ENCODE data around the gene CSE1L. TPM values are rescaled to one million over a fixed set of nuclear protein-coding genes. Genes with fewer than 3 reads are reported as not detected.
"Not testable (repeated sequence)": the region's sequence is repeated elsewhere in the genome, so short reads cannot be mapped to it uniquely, and the experiment has no call there.

Gene CSE1L
- total RNA-seq, 1 experiment from 2014 or later: 172 TPM

DNA sequence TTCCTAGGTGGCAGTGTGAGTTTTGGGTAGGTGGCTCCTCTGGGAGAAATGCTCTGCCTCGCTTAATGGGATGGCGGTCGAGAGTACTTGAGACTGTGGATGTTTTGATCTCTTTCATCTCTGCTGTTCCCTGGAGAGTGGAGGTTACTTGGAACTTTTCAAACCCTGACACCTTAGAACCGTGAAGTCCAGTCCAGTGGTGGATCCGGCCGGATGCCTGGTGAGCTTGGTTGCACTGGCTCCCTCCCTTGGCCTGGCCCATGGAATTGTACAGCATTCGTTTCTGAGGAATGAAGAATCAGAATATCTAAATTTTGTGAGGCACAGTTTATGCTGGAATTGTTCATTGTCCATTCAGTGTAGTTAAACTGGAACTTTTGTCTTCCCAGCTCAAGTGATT, 51.0 kb downstream of the CSE1L start:
- H3K27ac ChIP-seq: no peak overlapping the region
- H3K4me3 ChIP-seq: no peak overlapping the region
- H3K4me1 ChIP-seq (replicated peaks): no peaks in the 10 kb centered on the region
- no peak for DNase-seq (ENCODE audit: low read depth in 1 of 2, low spot score in 2 of 2)
- no peaks in the 10 kb centered on the region for H3K27me3 ChIP-seq (replicated peaks)
- no peaks in the 10 kb centered on the region for H3K9me3 ChIP-seq (replicated peaks)
- H3K36me3 ChIP-seq: peaks cover 91% of the 10 kb centered on the region

DNA sequence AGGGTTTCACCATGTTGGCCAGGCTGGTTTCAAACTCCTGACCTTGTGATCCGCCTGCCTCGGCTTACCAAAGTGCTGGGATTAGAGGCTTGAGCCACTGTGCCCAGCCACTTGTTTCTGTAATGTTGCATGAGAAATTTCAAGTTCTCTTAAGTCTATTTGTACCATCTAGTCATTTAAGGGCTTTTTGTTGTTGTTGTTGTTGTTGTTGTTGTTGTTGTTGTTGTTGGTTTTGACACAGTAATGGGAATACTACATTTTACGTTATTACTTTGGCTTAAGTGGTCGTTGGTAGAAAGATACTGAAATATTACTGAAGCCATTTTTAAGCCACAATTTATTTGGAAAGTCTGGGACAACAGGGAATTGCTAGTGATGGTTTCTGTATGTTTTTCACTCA, 52.0 kb downstream of the CSE1L start:
- no peaks in the 10 kb centered on the region for H3K9me3 ChIP-seq (replicated peaks)
- H3K4me1 ChIP-seq (replicated peaks): no peaks in the 10 kb centered on the region
- H3K27ac ChIP-seq: no peak overlapping the region
- no peak for DNase-seq (ENCODE audit: low read depth in 1 of 2, low spot score in 2 of 2)
- H3K36me3 ChIP-seq: peaks cover 93% of the 10 kb centered on the region
- H3K27me3 ChIP-seq (replicated peaks): no peaks in the 10 kb centered on the region
- H3K4me3 ChIP-seq: no peak overlapping the region

DNA sequence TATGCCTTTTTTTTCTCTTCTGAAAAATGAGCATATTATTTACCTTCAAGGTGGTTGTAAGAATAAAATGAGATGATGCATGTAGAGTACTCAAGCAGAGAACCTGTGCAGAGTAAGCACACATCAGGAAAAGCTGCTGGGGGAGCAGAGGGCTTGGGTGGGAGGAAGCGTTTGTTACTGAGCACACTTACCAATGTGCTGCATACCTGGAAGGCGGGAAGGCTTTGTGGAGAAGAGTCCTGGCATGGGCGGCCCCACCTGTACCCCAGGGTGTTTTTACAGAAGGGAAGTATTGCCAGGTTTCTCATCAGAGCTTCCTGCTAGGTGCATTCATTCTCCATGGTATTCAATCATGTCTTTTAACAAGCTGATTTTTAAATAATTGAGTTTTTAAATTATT, 52.9 kb downstream of the CSE1L start:
- H3K36me3 ChIP-seq: peaks cover 91% of the 10 kb centered on the region
- H3K4me3 ChIP-seq: no peak overlapping the region
- H3K27ac ChIP-seq: no peak overlapping the region
- DNase-seq (ENCODE audit: low read depth in 1 of 2, low spot score in 2 of 2): no peak
- no peaks in the 10 kb centered on the region for H3K9me3 ChIP-seq (replicated peaks)
- H3K4me1 ChIP-seq (replicated peaks): no peaks in the 10 kb centered on the region
- H3K27me3 ChIP-seq (replicated peaks): no peaks in the 10 kb centered on the region

DNA sequence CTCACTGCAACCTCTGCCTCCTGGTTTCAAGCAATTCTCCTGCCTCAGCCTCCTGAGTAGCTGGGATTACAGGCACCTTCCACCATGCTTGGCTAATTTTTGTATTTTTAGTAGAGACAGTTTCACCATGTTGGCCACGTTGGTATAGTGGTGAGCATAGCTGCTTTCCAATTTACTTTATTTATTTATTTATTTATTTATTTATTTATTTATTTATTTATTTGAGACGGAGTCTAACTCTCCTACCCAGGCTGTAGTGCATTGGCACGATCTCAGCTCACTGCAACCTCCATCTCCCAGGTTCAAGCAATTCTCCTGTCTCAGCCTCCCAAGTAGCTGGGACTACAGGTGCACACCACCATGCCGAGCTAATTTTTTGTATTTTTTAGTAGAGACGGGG, 54.2 kb downstream of the CSE1L start:
- H3K27me3 ChIP-seq (replicated peaks); DNase-seq (ENCODE audit: low read depth in 1 of 2, low spot score in 2 of 2); H3K9me3 ChIP-seq (replicated peaks); H3K4me1 ChIP-seq (replicated peaks); H3K4me3 ChIP-seq; H3K27ac ChIP-seq: not testable (repeated sequence)
- peaks cover 91% of the 10 kb centered on the region for H3K36me3 ChIP-seq

DNA sequence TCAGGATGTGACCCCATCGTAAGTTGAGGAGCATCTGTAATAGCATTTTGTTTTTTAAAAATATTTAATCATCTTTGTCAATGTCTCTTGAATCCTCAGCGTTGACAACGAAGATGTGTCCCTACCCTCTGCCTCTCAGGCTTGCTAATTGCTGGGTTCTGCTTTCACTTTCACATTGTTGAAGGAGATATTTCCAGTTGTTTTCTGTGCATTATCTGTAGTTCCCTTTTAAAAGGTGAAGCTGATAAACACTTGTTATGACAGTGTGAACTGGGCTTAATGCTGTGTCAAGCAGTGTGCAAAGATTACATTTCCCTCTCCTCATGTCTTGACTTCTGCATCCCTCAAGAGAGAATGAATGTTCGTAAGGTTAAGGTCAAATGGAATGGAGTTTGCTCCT, 54.9 kb downstream of the CSE1L start:
- peaks cover 90% of the 10 kb centered on the region for H3K36me3 ChIP-seq
- no peak for DNase-seq (ENCODE audit: low read depth in 1 of 2, low spot score in 2 of 2)

DNA sequence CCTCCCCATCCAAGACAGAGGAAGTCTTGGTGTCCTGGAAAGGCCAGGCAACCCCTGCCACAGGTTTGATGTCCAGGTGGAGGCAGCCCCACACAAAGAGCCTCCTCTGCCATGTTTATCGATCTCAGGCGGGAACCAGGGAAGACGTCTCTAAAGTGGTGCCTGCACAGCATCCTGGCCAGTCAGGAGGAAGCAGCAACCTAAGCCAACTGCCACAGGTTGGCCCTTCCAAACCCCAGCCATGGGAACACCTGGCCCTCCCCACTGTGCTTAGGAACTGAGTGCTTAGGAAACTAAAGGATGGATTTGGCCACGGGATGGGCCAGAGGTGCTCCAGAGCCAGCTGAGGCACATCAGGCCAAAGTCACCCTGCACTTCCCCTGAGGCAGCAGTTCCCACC, 56.9 kb downstream of the CSE1L start:
- H3K4me1 ChIP-seq (replicated peaks): no peaks in the 10 kb centered on the region
- H3K36me3 ChIP-seq: peaks cover 72% of the 10 kb centered on the region
- no peaks in the 10 kb centered on the region for H3K27me3 ChIP-seq (replicated peaks)

More for the DNA sequence above, 54.9 kb downstream of the CSE1L start:
- Histone ChIP-seq H3K4me3 (no peak overlapping the region), H3K4me1 (replicated peaks) (no peaks in the 10 kb centered on the region), H3K27ac (no peak overlapping the region), H3K9me3 (replicated peaks) (no peaks in the 10 kb centered on the region), H3K27me3 (replicated peaks) (no peaks in the 10 kb centered on the region)

DNA sequence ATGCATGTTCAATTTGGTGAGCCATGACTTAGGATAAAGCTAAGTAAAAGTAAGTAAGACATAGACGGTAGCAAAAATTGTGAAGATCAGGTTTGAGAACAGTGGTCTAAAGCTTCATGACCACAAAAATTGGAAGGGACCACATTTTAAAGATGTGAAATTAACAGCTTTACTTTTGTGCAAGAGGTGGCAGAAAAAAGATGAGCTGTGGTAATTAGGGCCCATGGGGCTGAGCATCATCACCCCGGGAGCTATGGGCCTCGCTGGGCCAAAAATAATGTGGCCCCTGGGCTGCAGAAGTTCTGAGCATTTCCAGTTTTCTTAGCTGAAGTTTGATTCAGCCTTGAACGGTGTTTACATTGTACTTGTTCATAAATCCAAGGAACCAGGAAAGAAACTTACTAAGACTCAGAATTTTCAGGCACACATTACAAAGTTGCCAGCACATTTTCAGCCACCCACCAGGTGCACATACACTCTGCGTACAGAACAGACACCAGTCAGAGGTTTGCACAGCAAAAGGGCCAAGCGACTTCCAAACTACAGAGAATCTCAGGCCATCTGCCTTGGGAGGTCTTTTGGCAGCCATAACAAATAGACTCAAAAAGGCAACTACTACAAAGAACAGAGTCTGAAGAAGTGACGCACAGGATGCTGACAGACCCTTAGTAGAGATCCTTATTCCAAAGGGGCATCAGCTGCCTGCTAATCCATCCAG, 57.7 kb downstream of the CSE1L start:
- no peaks in the 10 kb centered on the region for H3K4me1 ChIP-seq (replicated peaks)
- no peak for DNase-seq (ENCODE audit: low read depth in 1 of 2, low spot score in 2 of 2)
- no peaks in the 10 kb centered on the region for H3K27me3 ChIP-seq (replicated peaks)
- no peak overlapping the region for H3K27ac ChIP-seq
- no peaks in the 10 kb centered on the region for H3K9me3 ChIP-seq (replicated peaks)
- H3K4me3 ChIP-seq: no peak overlapping the region
- peaks cover 64% of the 10 kb centered on the region for H3K36me3 ChIP-seq

More for the DNA sequence above, 56.9 kb downstream of the CSE1L start:
- Histone ChIP-seq H3K9me3 (replicated peaks) (no peaks in the 10 kb centered on the region), H3K4me3 (no peak overlapping the region), H3K27ac (no peak overlapping the region)
- DNase-seq (ENCODE audit: low read depth in 1 of 2, low spot score in 2 of 2): no peak

DNA sequence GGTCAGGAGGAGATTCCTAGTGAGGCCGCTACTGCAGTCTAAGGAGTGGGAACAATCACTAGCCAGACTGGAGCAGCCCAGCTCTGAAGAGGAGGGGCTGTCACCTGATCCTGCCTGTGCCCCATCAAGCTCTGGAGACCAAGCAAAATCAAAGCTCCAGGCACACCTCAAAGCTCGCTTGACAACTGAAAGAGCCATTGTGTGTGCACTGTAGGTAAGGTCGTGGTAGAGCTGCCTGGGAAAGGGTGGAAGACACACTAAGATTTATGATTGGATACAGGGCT, 58.2 kb downstream of the CSE1L start:
- no peak overlapping the region for H3K27ac ChIP-seq
- H3K9me3 ChIP-seq (replicated peaks): no peaks in the 10 kb centered on the region
- H3K27me3 ChIP-seq (replicated peaks): no peaks in the 10 kb centered on the region
- H3K4me3 ChIP-seq: no peak overlapping the region
- peaks cover 60% of the 10 kb centered on the region for H3K36me3 ChIP-seq
- H3K4me1 ChIP-seq (replicated peaks): no peaks in the 10 kb centered on the region
- DNase-seq (ENCODE audit: low read depth in 1 of 2, low spot score in 2 of 2): no peak

DNA sequence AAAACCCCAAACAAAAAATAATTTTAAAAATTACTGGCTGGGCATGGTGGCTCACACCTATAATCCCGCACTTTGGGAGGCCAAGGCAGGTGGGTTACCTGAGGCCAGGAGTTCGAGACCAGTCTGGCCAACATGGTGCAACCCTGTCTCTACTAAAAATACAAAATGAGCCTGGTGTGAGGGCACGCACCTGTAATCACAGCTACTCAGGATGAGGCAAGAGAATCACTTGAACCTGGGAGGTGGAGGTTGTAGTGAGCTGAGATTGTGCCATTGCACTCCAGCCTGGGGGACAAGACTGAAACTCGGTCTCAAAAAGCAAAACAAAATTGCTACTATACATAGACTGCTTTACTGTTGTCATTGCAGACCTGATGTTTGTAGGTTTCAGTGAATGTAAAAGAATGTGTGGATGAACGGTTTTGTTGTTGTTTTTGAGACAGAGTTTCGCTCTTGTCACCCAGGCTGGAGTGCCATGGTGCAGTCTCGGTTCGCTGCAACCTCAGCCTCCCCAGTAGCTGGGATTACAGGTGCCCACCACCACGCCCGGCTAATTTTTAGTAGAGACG, 59.0 kb downstream of the CSE1L start:
- peaks cover 54% of the 10 kb centered on the region for H3K36me3 ChIP-seq
- H3K9me3 ChIP-seq (replicated peaks); H3K27me3 ChIP-seq (replicated peaks); H3K27ac ChIP-seq; DNase-seq (ENCODE audit: low read depth in 1 of 2, low spot score in 2 of 2); H3K4me3 ChIP-seq; H3K4me1 ChIP-seq (replicated peaks): not testable (repeated sequence)

DNA sequence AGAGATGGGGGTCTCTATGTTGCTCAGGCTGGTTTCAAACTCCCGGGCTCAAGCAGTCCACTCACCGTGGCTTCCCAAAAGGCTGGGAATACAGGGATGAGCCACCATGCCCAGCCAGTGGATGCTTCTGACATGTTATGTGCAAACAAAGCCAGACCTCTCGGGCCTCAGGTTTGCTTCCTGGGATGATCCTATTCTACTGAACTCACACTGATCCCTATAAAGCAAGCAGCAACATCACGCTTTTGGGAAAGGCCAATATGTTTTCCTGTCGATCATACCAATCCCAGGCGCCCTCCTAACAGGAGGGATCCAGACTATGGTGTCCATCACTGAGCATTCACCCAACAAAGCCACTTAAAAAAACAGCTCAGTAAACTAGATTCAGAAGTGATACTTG, 60.2 kb downstream of the CSE1L start:
- H3K27ac ChIP-seq: no peak overlapping the region
- H3K4me1 ChIP-seq (replicated peaks): no peaks in the 10 kb centered on the region
- DNase-seq (ENCODE audit: low read depth in 1 of 2, low spot score in 2 of 2): no peak
- peaks cover 44% of the 10 kb centered on the region for H3K36me3 ChIP-seq
- H3K27me3 ChIP-seq (replicated peaks): no peaks in the 10 kb centered on the region
- no peak overlapping the region for H3K4me3 ChIP-seq
- no peaks in the 10 kb centered on the region for H3K9me3 ChIP-seq (replicated peaks)

DNA sequence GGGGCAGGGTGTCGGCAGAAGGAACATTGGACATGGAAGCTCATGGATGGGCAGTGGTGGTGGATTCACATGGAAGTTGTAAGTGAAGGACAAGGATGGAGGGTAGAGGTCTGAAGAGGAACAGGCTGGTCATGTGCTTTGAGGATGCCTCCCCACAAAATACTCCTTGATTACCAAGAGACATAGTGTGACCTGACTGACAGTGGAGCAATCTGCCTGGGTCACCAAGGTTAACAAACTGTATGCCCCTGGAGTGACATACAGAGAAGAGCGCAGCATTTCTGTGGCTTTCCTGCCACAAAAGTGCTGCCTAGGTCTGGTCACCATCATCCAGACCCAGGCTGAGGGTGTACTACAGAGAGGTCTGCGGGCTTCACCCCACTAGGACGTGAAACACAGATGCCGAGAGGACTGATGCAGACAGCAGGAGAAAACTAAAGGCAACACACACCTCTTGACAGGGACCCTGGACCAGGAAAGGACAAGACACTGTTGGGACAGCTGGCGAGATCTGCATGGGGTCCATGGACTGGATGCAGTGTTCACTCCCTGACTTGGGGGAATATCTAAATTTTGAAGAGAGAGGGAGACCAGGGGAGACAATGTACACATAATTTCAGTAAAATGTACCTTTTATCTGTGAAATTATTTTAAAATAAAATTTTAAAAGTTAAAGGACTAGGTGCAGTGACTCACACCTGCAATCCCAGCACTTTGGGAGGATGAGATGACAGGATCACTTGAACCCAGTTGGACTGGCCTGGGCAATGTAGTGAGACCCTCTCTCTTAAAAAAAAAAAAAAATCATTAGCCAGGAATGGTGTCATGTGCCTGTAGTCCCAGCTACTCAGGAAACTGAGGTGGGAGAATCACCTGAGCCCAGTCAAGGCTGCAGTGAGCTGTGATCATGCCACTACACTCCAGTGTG, 64.9 kb downstream of the CSE1L start:
- no peak overlapping the region for H3K27ac ChIP-seq
- no peaks in the 10 kb centered on the region for H3K27me3 ChIP-seq (replicated peaks)
- peaks cover 25% of the 10 kb centered on the region for H3K36me3 ChIP-seq
- H3K4me1 ChIP-seq (replicated peaks): no peaks in the 10 kb centered on the region
- no peak for DNase-seq (ENCODE audit: low read depth in 1 of 2, low spot score in 2 of 2)
- no peaks in the 10 kb centered on the region for H3K9me3 ChIP-seq (replicated peaks)
- no peak overlapping the region for H3K4me3 ChIP-seq

DNA sequence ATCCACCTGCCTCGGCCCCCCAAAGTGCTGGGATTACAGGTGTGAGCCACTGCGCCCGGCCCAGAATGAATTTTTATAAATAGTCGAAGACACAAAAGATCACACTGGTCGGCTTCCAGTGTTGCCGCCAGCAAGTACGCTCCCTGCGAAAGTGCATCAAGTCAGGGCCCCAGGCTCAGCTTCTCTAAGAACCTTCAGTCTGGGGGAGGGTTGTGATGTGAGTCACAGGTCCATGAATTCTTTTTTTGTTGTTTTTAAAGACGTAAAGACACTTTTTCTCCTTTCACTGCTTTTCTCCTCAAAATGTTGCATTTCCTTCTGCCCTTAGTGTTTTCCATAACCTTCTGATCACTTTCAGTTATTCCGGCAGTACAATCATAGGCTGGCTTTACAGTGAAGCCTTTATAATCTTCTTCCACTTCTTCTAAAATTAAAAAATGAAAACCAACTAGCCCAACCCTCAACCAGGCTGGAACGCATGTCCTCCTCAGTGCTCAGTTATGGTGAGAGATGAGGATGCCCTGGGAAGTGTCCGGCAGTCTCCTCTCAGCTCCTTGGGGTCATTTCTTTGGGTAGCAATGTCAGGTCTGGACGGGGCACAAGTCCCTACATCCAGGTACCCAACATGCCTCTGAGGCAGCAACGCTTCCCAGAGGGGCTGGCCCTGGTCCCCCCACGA, 66.6 kb downstream of the CSE1L start:
- H3K4me1 ChIP-seq (replicated peaks): no peaks in the 10 kb centered on the region
- H3K9me3 ChIP-seq (replicated peaks): no peaks in the 10 kb centered on the region
- no peak overlapping the region for H3K27ac ChIP-seq
- H3K27me3 ChIP-seq (replicated peaks): no peaks in the 10 kb centered on the region
- H3K36me3 ChIP-seq: peaks cover 42% of the 10 kb centered on the region
- H3K4me3 ChIP-seq: no peak overlapping the region
- no peak for DNase-seq (ENCODE audit: low read depth in 1 of 2, low spot score in 2 of 2)

DNA sequence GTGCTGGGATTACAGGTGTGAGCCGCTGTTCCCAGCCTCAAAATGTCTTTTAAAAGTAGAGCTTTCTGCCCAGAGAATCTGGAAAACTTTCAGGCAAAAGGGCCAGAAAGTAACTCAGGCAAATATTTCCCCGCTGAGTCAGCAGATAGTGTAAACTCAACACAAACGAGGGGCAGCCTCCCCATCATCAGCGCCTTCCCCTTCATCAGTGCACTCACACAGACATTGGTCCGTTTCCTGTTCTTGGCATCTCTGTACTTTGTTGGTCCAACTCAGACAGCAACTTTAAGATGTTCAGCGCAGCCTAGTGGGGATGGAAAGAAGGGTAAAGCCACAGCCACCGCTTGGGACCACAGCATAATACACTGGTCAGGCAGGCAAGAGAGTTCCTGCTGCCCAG, 69.5 kb downstream of the CSE1L start:
- no peak overlapping the region for H3K4me3 ChIP-seq

DNA sequence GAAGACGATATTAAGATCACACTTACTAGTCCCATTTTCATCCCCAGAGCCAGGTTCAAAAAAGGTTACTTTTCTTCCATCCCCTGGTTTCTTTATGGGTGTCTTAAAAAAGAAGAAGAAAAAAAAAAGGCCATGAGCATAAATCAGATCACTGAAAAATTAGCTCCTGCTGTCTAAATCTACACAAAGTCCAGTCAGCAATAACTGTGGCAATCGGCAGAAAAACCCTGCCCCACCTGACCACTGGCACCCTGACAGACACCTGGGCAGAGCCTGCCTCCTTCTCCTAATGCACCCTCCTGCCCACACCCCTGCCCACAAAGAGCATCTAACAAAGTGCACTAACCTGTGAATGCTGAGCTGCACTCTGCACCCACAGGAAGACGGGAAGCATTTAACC, 72.2 kb downstream of the CSE1L start:
- H3K9me3 ChIP-seq (replicated peaks): no peaks in the 10 kb centered on the region
- no peak overlapping the region for H3K4me3 ChIP-seq
- no peak overlapping the region for H3K27ac ChIP-seq
- H3K4me1 ChIP-seq (replicated peaks): no peaks in the 10 kb centered on the region
- H3K36me3 ChIP-seq: peaks cover 83% of the 10 kb centered on the region
- H3K27me3 ChIP-seq (replicated peaks): no peaks in the 10 kb centered on the region
- no peak for DNase-seq (ENCODE audit: low read depth in 1 of 2, low spot score in 2 of 2)

More for the DNA sequence above, 69.5 kb downstream of the CSE1L start:
- no peaks in the 10 kb centered on the region for H3K4me1 ChIP-seq (replicated peaks)
- H3K27me3 ChIP-seq (replicated peaks): no peaks in the 10 kb centered on the region
- no peak for DNase-seq (ENCODE audit: low read depth in 1 of 2, low spot score in 2 of 2)
- H3K36me3 ChIP-seq: peaks cover 68% of the 10 kb centered on the region
- H3K27ac ChIP-seq: no peak overlapping the region
- no peaks in the 10 kb centered on the region for H3K9me3 ChIP-seq (replicated peaks)

Data from SJSA1 (cell line).